Left ventricle myocardium inferior (tissue), 1 donor: Measurements from ENCODE around the gene DIAPH3. TPM values are rescaled to one million over a fixed set of nuclear protein-coding genes. Genes with fewer than 3 reads are reported as not detected.

ENCODE experiments used
- DNase-seq: peaks from one replicate; pipeline ENCODE4 v3.0.0-alpha.2; 2020
- H3K27ac ChIP-seq: fragments of 200-600 bp; replicated peaks from 2 replicates; pipeline ENCODE4 v1.8.0; 2021
- H3K27me3 ChIP-seq: fragments of 200-600 bp; 2 replicates; pipeline ENCODE4 v1.8.0; 2021; ENCODE audit warnings: low read depth
- H3K36me3 ChIP-seq: fragments of 200-600 bp; 2 replicates; pipeline ENCODE4 v1.8.0; 2021
- H3K4me1 ChIP-seq: fragments of 200-600 bp; 2 replicates; pipeline ENCODE4 v1.8.0; 2021
- H3K4me3 ChIP-seq: fragments of 200-600 bp; 2 replicates; pipeline ENCODE4 v1.8.0; 2021; ENCODE audit warnings: mild to moderate bottlenecking, moderate library complexity
- H3K9me3 ChIP-seq: fragments of 200-600 bp; replicated peaks from 2 replicates; pipeline ENCODE4 v1.8.0; 2021
- intact Hi-C: fragments of 100-400 bp; cut with micrococcal nuclease; formaldehyde crosslinking; loops from one replicate; pipeline ENCODE4 v1.11.0; 2022
- total RNA-seq: library from RNA; stranded (reverse); fragmentation: NEBNext Ultra II Directional; extraction: Animal tissue kit (Norgen Biotek cat#: 25700); gene quantifications from one replicate; pipeline ENCODE4 v1.2.1, GENCODE V29; 2021
- TF ChIP-seq, protein P1 (sequence below): fragments of 200-600 bp; IDR thresholded peaks from 2 replicates; pipeline ENCODE4 v1.8.0; 2021; ENCODE audit warnings: antibody characterized with exemption, mild to moderate bottlenecking, borderline replicate concordance
- donor health status: DM: no; HTN: yes; CAD: no; lungs with severe emphysema.

The DIAPH3 gene
- total RNA-seq, 1 donor from 2014 or later = 0.25 TPM

DNA sequence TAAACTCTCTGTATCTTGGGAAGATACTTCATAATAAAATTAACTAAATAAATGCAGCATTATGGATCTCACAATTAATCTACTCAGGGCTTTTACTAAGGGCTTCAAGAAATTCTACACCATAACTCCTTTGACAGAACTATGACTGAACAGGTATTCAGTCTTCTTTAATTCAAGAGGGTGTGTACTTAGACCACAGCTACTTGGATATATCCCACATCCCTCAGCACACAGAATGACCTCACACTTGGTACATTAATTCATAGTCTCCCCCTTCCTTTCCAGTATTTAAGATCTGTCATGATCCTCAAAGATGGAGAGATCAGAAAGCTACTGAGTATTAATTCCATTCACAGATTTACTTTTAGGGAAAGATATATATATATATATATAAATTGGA is 11.6 kb downstream of the DIAPH3 start:
- Histone ChIP-seq H3K36me3 (no peaks in the 10 kb centered on the region), H3K27me3 (no peaks in the 10 kb centered on the region), H3K27ac (no peak overlapping the region), H3K4me1 (no peaks in the 10 kb centered on the region), H3K4me3 (no peak overlapping the region), H3K9me3 (peaks cover 2% of the 10 kb centered on the region)
- no peak for DNase-seq
- TF ChIP-seq, protein P1, sequence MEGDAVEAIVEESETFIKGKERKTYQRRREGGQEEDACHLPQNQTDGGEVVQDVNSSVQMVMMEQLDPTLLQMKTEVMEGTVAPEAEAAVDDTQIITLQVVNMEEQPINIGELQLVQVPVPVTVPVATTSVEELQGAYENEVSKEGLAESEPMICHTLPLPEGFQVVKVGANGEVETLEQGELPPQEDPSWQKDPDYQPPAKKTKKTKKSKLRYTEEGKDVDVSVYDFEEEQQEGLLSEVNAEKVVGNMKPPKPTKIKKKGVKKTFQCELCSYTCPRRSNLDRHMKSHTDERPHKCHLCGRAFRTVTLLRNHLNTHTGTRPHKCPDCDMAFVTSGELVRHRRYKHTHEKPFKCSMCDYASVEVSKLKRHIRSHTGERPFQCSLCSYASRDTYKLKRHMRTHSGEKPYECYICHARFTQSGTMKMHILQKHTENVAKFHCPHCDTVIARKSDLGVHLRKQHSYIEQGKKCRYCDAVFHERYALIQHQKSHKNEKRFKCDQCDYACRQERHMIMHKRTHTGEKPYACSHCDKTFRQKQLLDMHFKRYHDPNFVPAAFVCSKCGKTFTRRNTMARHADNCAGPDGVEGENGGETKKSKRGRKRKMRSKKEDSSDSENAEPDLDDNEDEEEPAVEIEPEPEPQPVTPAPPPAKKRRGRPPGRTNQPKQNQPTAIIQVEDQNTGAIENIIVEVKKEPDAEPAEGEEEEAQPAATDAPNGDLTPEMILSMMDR = no peak
- intact Hi-C loops = no loop called here

GRCh38 chr13:60150538-60150937 is 13.2 kb downstream of the DIAPH3 start:
- Histone ChIP-seq H3K36me3 (no peaks in the 10 kb centered on the region), H3K9me3 (no peaks in the 10 kb centered on the region), H3K27me3 (no peaks in the 10 kb centered on the region), H3K27ac (no peak overlapping the region), H3K4me1 (no peaks in the 10 kb centered on the region), H3K4me3 (no peak overlapping the region)
- intact Hi-C loops = no loop called here
- DNase-seq = no peak
- TF ChIP-seq, protein P1 = no peak

GRCh38 chr13:60148918-60149317 is 14.8 kb downstream of the DIAPH3 start:
- intact Hi-C loops = no loop called here
- H3K27ac ChIP-seq = no peak overlapping the region
- no peak overlapping the region for H3K4me3 ChIP-seq
- no peaks in the 10 kb centered on the region for H3K9me3 ChIP-seq
- H3K36me3 ChIP-seq = no peaks in the 10 kb centered on the region
- no peaks in the 10 kb centered on the region for H3K27me3 ChIP-seq
- TF ChIP-seq, protein P1 = no peak
- no peaks in the 10 kb centered on the region for H3K4me1 ChIP-seq
- DNase-seq = no peak

DNA sequence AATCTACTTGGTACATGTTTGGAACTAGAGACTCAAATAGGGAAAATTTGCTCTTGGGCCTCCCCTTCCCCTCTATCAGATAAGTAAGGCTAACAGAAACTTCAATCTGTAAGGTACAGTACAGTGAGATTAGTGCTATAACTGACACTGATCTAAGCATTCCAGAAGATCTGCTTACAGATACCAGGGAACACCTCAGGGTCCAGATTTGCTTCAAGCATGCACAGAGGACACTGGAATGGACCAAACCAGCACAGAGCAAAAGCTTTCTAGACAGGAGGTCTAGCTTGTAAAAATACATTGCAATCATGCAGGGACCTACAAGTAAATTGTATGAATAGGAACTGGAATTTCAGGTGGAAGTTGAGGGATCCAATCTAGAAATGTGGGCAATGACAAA is 16.4 kb downstream of the DIAPH3 start:
- H3K4me1 ChIP-seq = no peaks in the 10 kb centered on the region
- no peak for DNase-seq
- intact Hi-C loops = no loop called here
- no peak overlapping the region for H3K4me3 ChIP-seq
- H3K27me3 ChIP-seq = no peaks in the 10 kb centered on the region
- H3K27ac ChIP-seq = no peak overlapping the region
- no peaks in the 10 kb centered on the region for H3K36me3 ChIP-seq
- H3K9me3 ChIP-seq = no peaks in the 10 kb centered on the region
- TF ChIP-seq, protein P1 = no peak

DNA sequence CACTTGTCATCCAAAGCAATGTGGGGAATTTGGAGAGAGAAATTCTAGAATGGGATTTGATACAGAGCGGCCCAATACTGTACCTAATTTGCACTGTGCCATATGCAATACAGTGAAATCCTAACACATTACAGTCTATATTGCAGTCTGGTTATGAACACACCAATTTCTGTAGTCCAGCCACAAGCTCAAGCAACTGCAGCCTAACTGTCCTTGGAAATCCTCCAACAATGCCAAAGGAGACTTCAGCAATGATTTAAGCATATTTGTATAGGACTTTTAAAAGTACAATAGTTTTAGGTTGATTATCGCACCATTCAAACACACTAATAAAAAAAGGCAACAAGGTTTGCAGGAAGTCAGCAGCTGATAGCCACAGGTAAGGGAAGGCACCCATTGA is 17.3 kb downstream of the DIAPH3 start:
- H3K4me3 ChIP-seq = no peak overlapping the region
- no peak overlapping the region for H3K27ac ChIP-seq
- H3K4me1 ChIP-seq = no peaks in the 10 kb centered on the region
- TF ChIP-seq, protein P1 = no peak
- no peaks in the 10 kb centered on the region for H3K9me3 ChIP-seq
- no peak for DNase-seq
- H3K36me3 ChIP-seq = no peaks in the 10 kb centered on the region
- intact Hi-C loops = no loop called here
- no peaks in the 10 kb centered on the region for H3K27me3 ChIP-seq

- Histone ChIP-seq H3K27ac (no peak overlapping the region), H3K4me3 (no peak overlapping the region), H3K9me3 (no peaks in the 10 kb centered on the region), H3K27me3 (no peaks in the 10 kb centered on the region), H3K36me3 (no peaks in the 10 kb centered on the region), H3K4me1 (no peaks in the 10 kb centered on the region)
- DNase-seq = no peak
- intact Hi-C loops = no loop called here
- TF ChIP-seq, protein P1 = no peak
Measured at GRCh38 chr13:60143775-60144174, 20.0 kb downstream of the DIAPH3 start.
